Stimulated activated memory B cell treated with anti-CD40 and anti-IgM and Interleukin-4, amounts not matched to agents 10 μg/mL and 1 μg/mL and 100 μg/mL, for 72 hours (primary cell): ENCODE data around the gene FGF18.

Source experiments
- ATAC-seq: fragments of 150-1000 bp; cut with Tn5 transposase; 2 replicates; pipeline ENCODE4 v1.10.0; 2021
- H3K27ac Mint-ChIP-seq: one replicate; pipeline ENCODE4 v1.8.0; 2022; ENCODE audit warnings: mild to moderate bottlenecking, mixed read lengths
- H3K27me3 Mint-ChIP-seq: one replicate; pipeline ENCODE4 v1.8.0; 2022; ENCODE audit warnings: mixed read lengths
- H3K36me3 Mint-ChIP-seq: one replicate; pipeline ENCODE4 v1.8.0; 2022; ENCODE audit warnings: mixed read lengths
- H3K4me1 Mint-ChIP-seq: one replicate; pipeline ENCODE4 v1.8.0; 2022; ENCODE audit warnings: mixed read lengths
- H3K4me3 Mint-ChIP-seq: one replicate; pipeline ENCODE4 v1.8.0; 2022; ENCODE audit warnings: mild to moderate bottlenecking, moderate library complexity, mixed read lengths
- H3K9me3 Mint-ChIP-seq: one replicate; pipeline ENCODE4 v1.8.0; 2022; ENCODE audit warnings: mixed read lengths

FGF18 gene

GRCh38 chr5:171441246-171441791 lies 21.9 kb downstream of the FGF18 start:
- Mint-ChIP-seq H3K27ac (no peak overlapping the region), H3K36me3 (no peaks in the 10 kb centered on the region), H3K9me3 (no peaks in the 10 kb centered on the region), H3K27me3 (peaks cover 32% of the 10 kb centered on the region), H3K4me3 (no peak overlapping the region), H3K4me1 (peaks cover 7% of the 10 kb centered on the region)
- no peak for ATAC-seq

- no peaks in the 10 kb centered on the region for H3K36me3 Mint-ChIP-seq
- ATAC-seq: no peak
- no peak overlapping the region for H3K4me3 Mint-ChIP-seq
- H3K27me3 Mint-ChIP-seq: peaks cover 40% of the 10 kb centered on the region
- H3K9me3 Mint-ChIP-seq: no peaks in the 10 kb centered on the region
- no peak overlapping the region for H3K27ac Mint-ChIP-seq
- peaks cover 7% of the 10 kb centered on the region for H3K4me1 Mint-ChIP-seq
These were observed 23.0 kb downstream of the FGF18 start for GRCh38 chr5:171442287-171443042.

GRCh38 chr5:171444582-171444981 lies 25.1 kb downstream of the FGF18 start:
- Mint-ChIP-seq H3K4me3 (no peak overlapping the region), H3K27ac (no peak overlapping the region), H3K9me3 (no peaks in the 10 kb centered on the region), H3K36me3 (no peaks in the 10 kb centered on the region), H3K27me3 (peaks cover 61% of the 10 kb centered on the region), H3K4me1 (peaks cover 7% of the 10 kb centered on the region)
- no peak for ATAC-seq

- H3K9me3 Mint-ChIP-seq: no peaks in the 10 kb centered on the region
- H3K36me3 Mint-ChIP-seq: no peaks in the 10 kb centered on the region
- H3K27me3 Mint-ChIP-seq: peaks cover 64% of the 10 kb centered on the region
- H3K4me3 Mint-ChIP-seq: no peak overlapping the region
- no peak overlapping the region for H3K27ac Mint-ChIP-seq
- peaks cover 7% of the 10 kb centered on the region for H3K4me1 Mint-ChIP-seq
- peak; percentile 9 for ATAC-seq
These were observed 26.4 kb downstream of the FGF18 start for GRCh38 chr5:171445644-171446516.

- Mint-ChIP-seq H3K4me1 (peaks cover 13% of the 10 kb centered on the region), H3K4me3 (no peak overlapping the region), H3K27me3 (peaks cover 69% of the 10 kb centered on the region), H3K36me3 (no peaks in the 10 kb centered on the region), H3K9me3 (no peaks in the 10 kb centered on the region), H3K27ac (no peak overlapping the region)
- ATAC-seq: no peak
These were observed 27.8 kb downstream of the FGF18 start for GRCh38 chr5:171447226-171447625.

GRCh38 chr5:171449426-171449825 lies 30.0 kb downstream of the FGF18 start:
- ATAC-seq: no peak
- no peak overlapping the region for H3K27ac Mint-ChIP-seq

GRCh38 chr5:171450423-171451331 lies 31.2 kb downstream of the FGF18 start:
- no peak overlapping the region for H3K4me3 Mint-ChIP-seq

More at GRCh38 chr5:171449426-171449825, 30.0 kb downstream of the FGF18 start:
- no peaks in the 10 kb centered on the region for H3K9me3 Mint-ChIP-seq
- no peaks in the 10 kb centered on the region for H3K36me3 Mint-ChIP-seq
- H3K4me1 Mint-ChIP-seq: peaks cover 6% of the 10 kb centered on the region
- H3K27me3 Mint-ChIP-seq: peaks cover 83% of the 10 kb centered on the region
- no peak overlapping the region for H3K4me3 Mint-ChIP-seq

GRCh38 chr5:171451421-171451820 lies 32.0 kb downstream of the FGF18 start:
- no peaks in the 10 kb centered on the region for H3K9me3 Mint-ChIP-seq
- peaks cover 6% of the 10 kb centered on the region for H3K4me1 Mint-ChIP-seq
- no peak for ATAC-seq
- peak overlapping the region; percentile 60 for H3K4me3 Mint-ChIP-seq
- peaks cover 71% of the 10 kb centered on the region for H3K27me3 Mint-ChIP-seq
- no peaks in the 10 kb centered on the region for H3K36me3 Mint-ChIP-seq
- H3K27ac Mint-ChIP-seq: no peak overlapping the region

More at GRCh38 chr5:171450423-171451331, 31.2 kb downstream of the FGF18 start:
- Mint-ChIP-seq H3K27me3 (peaks cover 76% of the 10 kb centered on the region), H3K9me3 (no peaks in the 10 kb centered on the region), H3K4me1 (peaks cover 6% of the 10 kb centered on the region), H3K36me3 (no peaks in the 10 kb centered on the region), H3K27ac (no peak overlapping the region)
- no peak for ATAC-seq

GRCh38 chr5:171453056-171453725 lies 33.7 kb downstream of the FGF18 start:
- ATAC-seq: no peak
- Mint-ChIP-seq H3K9me3 (no peaks in the 10 kb centered on the region), H3K27ac (no peak overlapping the region), H3K4me3 (no peak overlapping the region), H3K4me1 (peaks cover 6% of the 10 kb centered on the region), H3K27me3 (peaks cover 65% of the 10 kb centered on the region), H3K36me3 (no peaks in the 10 kb centered on the region)

GRCh38 chr5:171453988-171454387 lies 34.5 kb downstream of the FGF18 start:
- Mint-ChIP-seq H3K9me3 (no peaks in the 10 kb centered on the region), H3K4me3 (no peak overlapping the region), H3K36me3 (no peaks in the 10 kb centered on the region), H3K27me3 (peaks cover 64% of the 10 kb centered on the region), H3K4me1 (peaks cover 6% of the 10 kb centered on the region), H3K27ac (no peak overlapping the region)
- no peak for ATAC-seq

GRCh38 chr5:171454549-171454948 lies 35.1 kb downstream of the FGF18 start:
- Mint-ChIP-seq H3K27me3 (peaks cover 64% of the 10 kb centered on the region), H3K9me3 (no peaks in the 10 kb centered on the region), H3K36me3 (no peaks in the 10 kb centered on the region), H3K4me1 (peaks cover 6% of the 10 kb centered on the region), H3K4me3 (no peak overlapping the region), H3K27ac (no peak overlapping the region)
- ATAC-seq: no peak

- H3K9me3 Mint-ChIP-seq: no peaks in the 10 kb centered on the region
- no peak overlapping the region for H3K27ac Mint-ChIP-seq
- peaks cover 64% of the 10 kb centered on the region for H3K27me3 Mint-ChIP-seq
- H3K4me1 Mint-ChIP-seq: peaks cover 6% of the 10 kb centered on the region
- no peak overlapping the region for H3K4me3 Mint-ChIP-seq
- ATAC-seq: no peak
- no peaks in the 10 kb centered on the region for H3K36me3 Mint-ChIP-seq
These were observed 36.1 kb downstream of the FGF18 start for GRCh38 chr5:171455522-171455921.

- Mint-ChIP-seq H3K27ac (no peak overlapping the region), H3K36me3 (no peaks in the 10 kb centered on the region), H3K4me3 (no peak overlapping the region), H3K27me3 (peaks cover 49% of the 10 kb centered on the region), H3K4me1 (no peaks in the 10 kb centered on the region), H3K9me3 (no peaks in the 10 kb centered on the region)
- ATAC-seq: no peak
These were observed 37.9 kb downstream of the FGF18 start for GRCh38 chr5:171457208-171457981.

GRCh38 chr5:171459839-171460238 lies 40.4 kb downstream of the FGF18 start:
- no peak for ATAC-seq
- no peak overlapping the region for H3K27ac Mint-ChIP-seq
- no peaks in the 10 kb centered on the region for H3K4me1 Mint-ChIP-seq

More at GRCh38 chr5:171459839-171460238, 40.4 kb downstream of the FGF18 start:
- no peaks in the 10 kb centered on the region for H3K9me3 Mint-ChIP-seq
- H3K27me3 Mint-ChIP-seq: peaks cover 50% of the 10 kb centered on the region
- no peaks in the 10 kb centered on the region for H3K36me3 Mint-ChIP-seq
- no peak overlapping the region for H3K4me3 Mint-ChIP-seq
